Measurements from ENCODE around the gene MED13L.
A peak's percentile ranks its signal among the peaks of the same experiment; 100 is the strongest.

The MED13L gene

DNA sequence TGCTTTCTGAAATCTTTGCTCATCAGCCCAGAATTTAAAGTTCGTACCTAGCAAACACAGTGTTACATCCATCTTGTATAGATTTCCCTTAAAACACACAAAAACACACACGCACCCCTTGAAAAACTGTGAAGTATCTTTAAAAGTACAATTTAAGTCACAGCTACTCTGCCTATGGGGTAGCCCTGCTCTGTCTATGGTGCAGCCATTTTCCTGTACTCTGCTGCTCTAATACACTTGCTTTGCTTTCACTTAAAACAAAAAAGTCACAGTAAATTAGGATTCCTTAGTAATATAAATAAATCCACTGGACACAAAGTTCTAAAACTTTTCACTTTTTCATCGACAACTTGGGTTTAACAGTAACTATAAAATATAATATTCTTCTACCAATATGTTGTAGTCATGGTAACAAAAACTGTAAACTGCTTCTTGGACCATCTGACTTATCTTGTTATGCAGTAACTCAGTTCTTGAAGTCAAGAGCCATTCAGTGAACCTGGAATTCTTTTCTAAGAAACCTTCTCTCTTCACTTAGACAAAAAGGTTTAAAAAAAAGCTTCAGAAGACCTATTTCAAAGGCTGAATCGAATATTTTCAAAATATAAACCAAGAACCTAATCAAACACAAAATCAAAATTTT, 63.5 kb downstream of the MED13L start:
- DNase-seq (ENCODE audit: low read depth in 3 of 3) = no peak

- DNase-seq (ENCODE audit: low read depth in 3 of 3) = no peak
Measured at GRCh38 chr12:116213014-116213413, 64.5 kb downstream of the MED13L start.

DNA sequence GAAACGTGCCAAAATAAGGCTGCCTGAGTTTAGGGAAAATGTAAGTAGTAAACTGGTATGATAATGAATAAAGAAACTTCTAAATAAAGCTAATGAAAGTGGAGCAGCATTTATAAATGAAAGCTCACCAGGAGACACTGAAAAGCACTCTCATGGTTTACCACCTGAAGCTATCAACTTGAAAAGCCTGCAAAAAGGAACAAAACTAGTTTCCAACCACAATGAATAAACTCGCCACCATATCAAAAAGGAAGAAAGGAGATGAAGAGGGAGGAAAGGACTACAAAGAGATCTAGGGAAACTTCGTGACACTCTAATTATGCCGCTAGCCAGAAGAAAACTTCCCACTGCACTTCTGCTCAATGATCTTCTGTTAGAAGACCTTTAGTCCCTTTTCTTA, 66.7 kb downstream of the MED13L start:
- DNase-seq (ENCODE audit: low read depth in 3 of 3) = no peak

DNA sequence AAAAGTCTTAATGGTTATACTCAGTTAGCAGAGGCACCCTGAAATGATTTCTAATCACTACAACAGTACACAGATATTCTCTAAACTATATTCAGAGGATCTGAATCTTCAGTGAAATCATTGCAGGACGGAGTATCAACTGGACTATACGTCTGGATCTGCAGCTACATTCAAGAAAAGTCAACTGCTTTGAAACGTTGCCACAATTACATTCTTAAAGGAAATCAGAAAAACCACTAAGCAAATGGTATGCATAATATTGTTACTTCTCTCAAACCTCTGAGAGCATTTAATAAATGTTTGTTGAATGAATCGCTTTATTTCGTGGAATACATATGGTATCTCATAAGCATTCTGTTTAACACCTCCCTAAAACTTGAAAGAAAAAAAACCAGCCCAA, 67.4 kb downstream of the MED13L start:
- DNase-seq (ENCODE audit: low read depth in 3 of 3) = no peak

- no peak for DNase-seq (ENCODE audit: low read depth in 3 of 3)
Measured at GRCh38 chr12:116209503-116209902, 68.0 kb downstream of the MED13L start.

GRCh38 chr12:116207274-116207673, 70.2 kb downstream of the MED13L start:
- no peak for DNase-seq (ENCODE audit: low read depth in 3 of 3)

- DNase-seq (ENCODE audit: low read depth in 3 of 3) = no peak
Measured at GRCh38 chr12:116206828-116207227, 70.7 kb downstream of the MED13L start.

GRCh38 chr12:116204785-116205184, 72.7 kb downstream of the MED13L start:
- DNase-seq (ENCODE audit: low read depth in 3 of 3) = no peak

- no peak for DNase-seq (ENCODE audit: low read depth in 3 of 3)
Measured at GRCh38 chr12:116204169-116204568, 73.3 kb downstream of the MED13L start.

- DNase-seq (ENCODE audit: low read depth in 3 of 3) = no peak
Measured at GRCh38 chr12:116202940-116203339, 74.6 kb downstream of the MED13L start.

GRCh38 chr12:116202433-116202832, 75.1 kb downstream of the MED13L start:
- no peak for DNase-seq (ENCODE audit: low read depth in 3 of 3)

- DNase-seq (ENCODE audit: low read depth in 3 of 3) = no peak
Measured at GRCh38 chr12:116201908-116202307, 75.6 kb downstream of the MED13L start.

GRCh38 chr12:116201359-116201758, 76.1 kb downstream of the MED13L start:
- DNase-seq (ENCODE audit: low read depth in 3 of 3) = no peak

DNA sequence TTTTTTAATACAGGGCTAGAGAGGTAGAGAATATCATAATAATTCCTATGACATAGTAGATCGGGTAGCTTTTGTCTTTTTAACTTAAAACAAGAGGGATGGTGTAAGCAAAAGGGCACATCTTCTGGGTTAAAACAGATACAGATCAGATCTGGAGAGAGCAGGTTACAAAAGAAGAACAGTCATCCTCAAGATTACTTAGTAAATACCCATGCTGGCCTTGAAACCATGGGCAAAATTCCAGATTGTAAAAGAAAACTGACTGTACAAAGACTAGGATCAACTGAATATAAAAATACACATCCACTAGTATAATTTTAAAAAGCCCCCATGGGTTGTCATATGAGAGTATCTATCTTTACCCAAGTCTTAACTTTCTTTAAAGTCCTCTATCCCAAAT, 76.7 kb downstream of the MED13L start:
- DNase-seq (ENCODE audit: low read depth in 3 of 3) = no peak

DNA sequence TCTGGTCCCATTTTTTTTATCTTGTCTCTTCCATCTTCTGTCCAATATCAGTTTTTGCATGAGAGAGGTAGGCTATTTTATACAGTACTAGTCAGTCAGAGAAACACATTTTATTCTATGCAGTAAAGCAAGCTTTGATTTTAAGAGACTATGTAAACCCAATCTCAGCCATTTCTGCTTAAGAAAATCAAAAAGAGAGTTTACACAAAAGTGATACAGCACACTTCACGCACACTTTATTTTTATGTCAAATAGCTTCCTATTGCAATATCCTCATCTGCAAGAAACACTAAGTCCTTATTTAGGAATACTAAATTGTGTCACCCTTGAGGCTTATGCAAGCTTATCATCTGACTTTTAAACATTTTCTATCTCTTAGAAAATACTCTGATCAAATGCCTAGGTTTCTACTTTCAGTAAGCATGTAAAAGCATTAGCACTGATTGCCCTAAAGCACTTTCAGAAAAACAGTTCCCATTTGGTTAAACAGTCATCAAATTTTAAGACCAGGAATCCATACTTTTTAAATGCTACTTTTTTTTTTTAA, 78.3 kb downstream of the MED13L start:
- DNase-seq (ENCODE audit: low read depth in 3 of 3) = no peak

- no peak for DNase-seq (ENCODE audit: low read depth in 3 of 3)
Measured at GRCh38 chr12:116196752-116197718, 80.5 kb downstream of the MED13L start.

DNA sequence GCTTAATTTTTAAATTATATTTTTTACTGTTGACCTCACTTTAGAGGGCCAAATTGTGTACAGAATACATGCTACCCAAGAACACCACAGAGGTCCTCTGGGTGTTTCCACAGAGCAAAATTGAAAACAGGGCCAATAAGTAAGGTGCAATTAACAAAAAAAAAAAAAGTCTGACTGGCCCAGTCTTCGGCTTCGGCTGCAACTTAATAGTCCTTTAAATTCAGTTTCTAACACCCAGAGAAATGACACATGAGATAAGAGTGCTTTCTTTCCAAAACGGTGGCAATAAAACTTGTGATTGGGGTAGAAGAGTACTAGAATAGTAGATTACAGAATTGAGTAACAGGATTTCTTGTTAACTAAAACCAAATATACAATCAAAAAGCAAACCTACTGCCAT, 81.3 kb downstream of the MED13L start:
- DNase-seq (ENCODE audit: low read depth in 3 of 3) = no peak

GRCh38 chr12:116194935-116195431, 82.5 kb downstream of the MED13L start:
- peak in 2 of 3 donors; percentile 20 to 46 for DNase-seq (ENCODE audit: low read depth in 3 of 3)

- no peak for DNase-seq (ENCODE audit: low read depth in 3 of 3)
Measured at GRCh38 chr12:116189692-116190091, 87.8 kb downstream of the MED13L start.

DNA sequence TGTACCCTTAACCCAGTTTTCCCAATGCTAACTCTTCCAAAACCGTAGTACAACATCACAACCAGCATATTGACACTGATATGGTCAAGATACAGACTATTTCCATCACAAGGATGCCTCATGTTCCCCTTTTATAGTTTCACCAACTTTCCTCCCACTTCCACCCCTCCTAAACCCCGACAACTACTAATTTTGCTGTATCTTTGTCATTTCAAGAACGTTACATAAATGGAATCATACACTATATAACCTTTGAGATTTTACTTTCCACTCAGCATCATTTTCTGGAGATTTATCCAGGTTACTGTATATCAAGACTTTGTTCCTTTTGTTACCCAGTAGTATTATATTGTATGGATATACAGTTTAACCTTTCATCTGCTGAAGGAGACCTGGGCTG, 88.9 kb downstream of the MED13L start:
- DNase-seq (ENCODE audit: low read depth in 3 of 3) = no peak

- no peak for DNase-seq (ENCODE audit: low read depth in 3 of 3)
Measured at GRCh38 chr12:116187151-116187511, 90.4 kb downstream of the MED13L start.

- no peak for DNase-seq (ENCODE audit: low read depth in 3 of 3)
Measured at GRCh38 chr12:116186482-116187150, 90.9 kb downstream of the MED13L start.
